Germinal center (tissue), 1 donor: ENCODE data around the gene RSPRY1.

Experiments used
- DNase-seq: peaks from one replicate; pipeline ENCODE4 v3.0.0; 2012; ENCODE audit warnings: mixed read lengths, low spot score

RSPRY1 gene

DNA sequence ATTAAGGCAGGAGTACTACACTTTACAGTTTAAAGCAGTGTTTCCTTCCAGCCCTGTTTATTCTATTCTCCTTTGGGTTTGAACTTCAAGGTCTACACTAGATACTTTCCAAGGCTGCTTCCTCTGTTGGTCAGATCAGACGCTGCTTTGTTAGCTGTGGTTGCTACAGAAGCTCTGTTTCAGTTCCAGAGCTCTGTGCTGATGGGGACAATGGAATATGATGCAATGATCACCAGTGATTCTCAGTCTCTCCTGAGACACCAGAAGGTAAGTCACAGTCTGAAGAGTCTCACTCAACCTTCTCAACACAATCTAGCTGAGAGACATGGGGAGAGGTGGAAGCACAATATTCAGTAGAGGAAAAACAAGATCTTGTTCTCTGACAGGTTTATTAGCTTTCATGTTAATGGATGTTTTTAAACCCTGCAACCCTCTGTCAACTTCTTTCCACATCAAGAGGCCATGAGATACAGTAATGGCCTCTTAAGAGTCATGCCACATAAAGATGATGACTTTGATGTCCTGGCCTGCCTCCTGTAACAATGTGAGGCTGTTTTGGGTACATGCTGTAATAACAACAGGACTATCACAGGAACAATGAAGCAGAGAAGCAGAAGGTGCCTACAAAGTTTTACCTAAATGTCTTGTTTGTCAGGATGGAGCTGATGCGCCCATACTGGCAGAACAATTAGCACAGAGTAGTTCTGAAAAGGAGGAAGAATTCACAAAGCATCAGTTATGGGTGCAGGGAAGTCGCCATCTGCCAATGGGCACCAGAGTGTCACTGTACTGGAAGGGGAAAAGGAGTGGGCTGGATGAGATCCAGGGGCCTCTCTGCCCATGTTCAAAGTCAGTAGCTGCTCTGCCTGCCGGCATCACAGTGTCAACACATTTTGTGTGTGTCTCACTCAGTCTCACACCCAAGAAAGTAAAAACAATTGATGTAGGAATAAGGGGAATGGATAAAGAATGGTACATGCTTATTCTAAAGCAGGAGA, 33.7 kb upstream of the RSPRY1 start:
- no peak for DNase-seq

DNA sequence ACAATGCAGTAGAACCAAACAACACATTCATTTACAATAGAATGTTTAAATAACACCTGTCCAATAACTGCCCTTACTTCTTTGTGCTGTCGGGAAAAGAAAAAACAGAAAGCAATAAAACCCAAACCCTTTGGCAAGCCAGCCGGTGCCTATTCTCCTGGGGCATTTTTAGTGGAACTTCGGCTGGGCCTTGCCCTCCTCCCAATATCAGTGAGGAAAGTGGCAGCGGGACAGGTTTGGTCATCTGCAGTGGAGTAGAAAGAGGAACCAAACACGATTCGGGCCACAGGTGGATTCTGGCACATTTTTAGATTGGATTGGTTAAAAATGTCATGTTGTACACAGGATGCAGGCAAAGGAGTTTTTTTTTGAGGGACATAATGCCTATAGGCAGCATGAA, 32.3 kb upstream of the RSPRY1 start:
- no peak for DNase-seq

DNA sequence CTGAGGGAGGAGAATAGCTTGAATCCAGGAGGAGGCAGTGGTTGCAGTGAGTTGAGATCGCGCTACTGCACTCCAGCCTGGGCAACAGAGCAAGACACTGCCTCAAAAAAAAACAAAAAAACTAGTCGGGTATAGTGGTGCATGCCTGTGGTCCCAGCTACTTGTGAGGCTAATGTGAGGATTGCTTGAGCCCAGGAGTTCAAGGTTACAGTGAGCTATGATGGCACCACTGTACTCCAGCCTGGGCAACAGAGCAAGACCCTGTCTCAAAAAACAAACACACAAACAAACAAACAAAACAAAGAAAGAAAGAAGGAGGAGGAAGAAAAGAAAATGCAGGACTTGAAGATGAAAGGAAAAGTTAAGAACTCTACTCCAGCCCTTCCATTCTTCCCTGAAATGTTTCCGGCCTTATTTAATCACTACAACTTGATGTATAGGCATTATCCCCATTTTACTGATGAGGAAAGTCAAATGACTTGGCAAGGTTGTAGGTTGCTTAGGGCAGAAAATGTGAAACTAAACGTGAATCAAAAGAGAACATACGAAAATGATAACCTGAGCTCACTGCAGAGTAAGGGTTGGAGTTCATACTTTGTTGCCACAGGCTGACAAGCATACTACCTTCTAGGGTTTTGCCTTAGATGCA, 30.3 kb upstream of the RSPRY1 start:
- no peak for DNase-seq

DNA sequence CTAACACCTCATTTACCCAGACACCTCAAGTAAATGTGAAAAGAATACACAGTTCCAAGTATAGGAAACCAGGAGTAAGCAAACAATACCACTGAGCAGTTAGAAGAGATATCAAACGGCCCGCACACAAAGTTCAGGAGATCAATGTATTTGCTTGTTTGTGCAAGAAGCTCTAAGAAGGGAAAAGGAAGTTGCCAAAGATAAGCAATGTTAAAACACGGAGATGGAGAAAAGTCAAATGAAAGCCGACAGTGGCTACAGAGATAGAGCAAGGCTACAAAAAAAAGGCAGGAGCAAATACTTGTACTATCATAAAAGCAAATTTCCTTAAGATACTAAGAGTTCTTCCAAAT, 29.8 kb upstream of the RSPRY1 start:
- no peak for DNase-seq

DNA sequence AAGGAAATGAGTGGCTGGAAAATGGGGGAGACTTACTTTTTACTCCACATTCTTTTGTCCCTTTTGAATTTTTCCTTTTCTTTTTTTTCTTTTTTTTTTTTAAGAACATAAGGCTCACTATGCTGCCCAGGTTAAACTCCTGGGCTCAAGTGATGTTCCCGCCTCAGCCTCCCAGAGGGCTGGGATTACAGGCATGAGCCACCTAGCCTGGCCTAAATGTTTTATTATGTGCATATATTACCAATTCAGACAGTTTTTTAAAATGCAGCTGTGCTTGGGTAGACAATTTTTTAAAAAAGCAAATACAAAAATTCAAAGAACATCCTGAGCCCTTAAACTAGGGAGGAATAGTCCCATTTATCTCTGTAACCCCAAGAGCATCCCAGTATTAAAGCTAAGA, 28.6 kb upstream of the RSPRY1 start:
- no peak for DNase-seq

DNA sequence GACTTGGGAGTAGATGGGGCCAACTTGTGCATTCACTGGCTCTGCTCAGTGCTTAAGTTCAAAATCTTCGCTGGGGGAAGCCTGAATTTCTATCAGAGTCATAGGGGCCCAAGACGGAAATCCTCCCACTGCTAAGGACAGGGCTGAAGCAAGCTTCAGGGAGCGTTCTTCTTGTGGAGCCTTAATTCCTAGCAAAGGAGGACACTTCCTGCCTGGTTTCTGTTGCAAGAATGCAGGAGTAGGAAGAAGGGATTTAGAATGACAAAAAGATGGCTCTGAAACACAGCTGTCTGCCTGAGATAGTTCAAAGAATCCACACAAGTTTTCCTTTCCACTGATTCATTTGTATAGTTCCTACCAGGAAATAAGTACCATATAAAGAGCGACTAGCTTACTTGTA, 26.7 kb upstream of the RSPRY1 start:
- DNase-seq, result no peak

DNA sequence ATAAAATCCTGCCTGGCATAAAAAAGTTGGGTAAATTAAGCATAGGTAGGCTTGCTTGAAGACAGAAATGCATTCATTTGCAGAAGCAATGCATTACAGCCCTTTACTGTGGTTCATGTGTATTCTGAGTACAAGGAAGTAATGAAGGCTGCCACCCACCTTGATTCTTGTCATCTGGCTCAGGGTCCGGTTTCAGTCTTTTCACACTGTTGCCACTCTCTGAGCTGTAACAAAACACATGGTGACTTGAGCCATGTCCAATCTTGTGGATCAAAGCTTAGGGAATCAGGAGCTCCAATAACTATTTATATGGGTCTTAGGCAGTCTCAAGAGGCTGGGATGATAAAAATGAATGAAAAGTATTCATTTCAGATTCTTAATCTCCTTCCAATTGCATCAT, 22.3 kb upstream of the RSPRY1 start:
- no peak for DNase-seq

DNA sequence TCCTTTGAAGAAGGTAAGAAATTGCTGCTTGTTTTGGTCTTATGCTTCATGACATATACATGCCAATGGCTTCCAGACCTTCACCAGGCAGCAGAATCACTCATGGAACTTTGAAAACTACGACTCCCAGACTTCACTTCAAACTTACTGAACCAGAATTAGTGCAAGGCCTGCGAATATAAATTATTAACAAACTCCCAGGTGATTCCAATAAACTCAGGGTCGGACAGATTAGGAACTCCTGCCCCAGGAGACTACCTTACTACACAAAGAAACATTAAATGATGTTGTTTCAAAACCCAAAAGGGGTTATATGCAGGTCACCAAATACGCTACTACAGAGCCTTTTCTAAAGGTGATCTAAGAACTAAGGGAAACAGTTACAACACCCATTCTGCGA, 20.6 kb upstream of the RSPRY1 start:
- DNase-seq, result no peak

DNA sequence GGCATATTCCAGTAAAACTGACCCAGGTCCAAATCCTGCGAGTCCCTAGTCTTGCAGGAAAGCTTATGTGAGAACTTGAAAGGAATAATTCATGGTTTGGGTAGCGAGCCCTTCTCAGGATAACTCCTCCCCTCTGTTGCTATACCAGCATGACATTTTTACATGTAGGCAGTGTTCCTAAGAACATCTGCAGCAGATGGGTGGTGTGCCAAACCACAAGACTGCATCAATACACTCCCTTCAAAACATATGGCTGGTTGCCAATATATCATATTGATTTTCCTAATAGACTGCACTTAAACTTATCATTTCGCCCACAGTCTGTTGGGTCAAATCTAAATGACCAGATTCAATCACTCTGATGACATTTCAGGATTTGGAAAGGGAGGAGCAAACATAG, 20.2 kb upstream of the RSPRY1 start:
- DNase-seq, result no peak

DNA sequence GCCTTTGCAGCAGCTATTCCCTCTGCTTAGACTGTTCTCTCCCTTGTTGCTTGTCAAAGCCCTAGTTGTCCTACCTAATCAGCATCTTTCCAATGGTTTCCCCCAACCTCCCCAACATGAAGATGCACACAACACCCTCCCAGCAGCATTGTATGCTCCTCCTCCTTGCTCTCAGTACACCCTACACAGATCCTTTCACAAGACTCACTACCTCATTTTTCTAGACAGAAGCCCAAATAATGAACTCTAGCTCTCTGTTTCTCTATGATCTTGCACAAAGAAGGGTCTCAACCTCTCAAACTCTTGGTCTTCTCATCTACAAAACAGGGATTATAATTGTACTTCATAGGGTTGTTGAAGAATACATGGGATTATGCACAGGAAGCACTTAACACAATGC, 19.7 kb upstream of the RSPRY1 start:
- no peak for DNase-seq

DNA sequence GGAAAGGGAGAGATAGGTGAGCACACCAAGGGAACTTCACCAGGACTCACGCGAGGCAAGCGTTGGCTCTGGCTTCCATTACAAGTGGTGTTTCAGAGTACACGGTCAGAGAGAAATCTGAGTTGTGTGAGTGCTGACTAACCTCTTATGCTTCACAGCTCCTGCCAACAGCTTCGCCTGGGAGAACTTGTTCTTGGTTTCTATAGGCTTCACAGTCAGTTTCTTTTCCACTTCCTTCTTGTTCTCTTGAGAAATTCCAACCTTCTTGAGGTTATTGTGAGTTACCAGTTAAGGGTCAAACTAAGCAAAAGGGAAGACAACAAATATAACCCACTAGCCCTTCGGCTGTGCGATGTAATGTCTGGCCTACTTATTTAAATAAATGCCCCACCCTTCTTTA, 19.2 kb upstream of the RSPRY1 start:
- no peak for DNase-seq

DNA sequence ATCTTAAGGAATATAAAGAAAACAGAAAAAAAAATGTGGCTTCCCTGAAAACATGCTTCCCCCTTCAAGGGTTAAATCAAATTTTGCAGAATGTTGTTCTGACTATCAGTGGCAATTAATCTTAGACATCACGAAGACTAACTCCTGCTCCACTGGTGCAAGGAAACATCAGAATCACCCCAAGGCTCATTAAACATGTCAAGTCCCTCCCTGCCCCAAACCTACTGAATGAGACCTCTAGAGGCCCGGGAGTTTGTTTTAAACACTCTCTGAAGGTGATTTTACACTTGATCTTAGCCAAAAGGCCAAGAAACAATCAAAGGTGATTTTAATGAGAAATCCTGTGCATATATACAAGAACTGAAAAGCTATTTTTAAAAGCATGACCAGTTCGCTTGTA, 18.6 kb upstream of the RSPRY1 start:
- no peak for DNase-seq

DNA sequence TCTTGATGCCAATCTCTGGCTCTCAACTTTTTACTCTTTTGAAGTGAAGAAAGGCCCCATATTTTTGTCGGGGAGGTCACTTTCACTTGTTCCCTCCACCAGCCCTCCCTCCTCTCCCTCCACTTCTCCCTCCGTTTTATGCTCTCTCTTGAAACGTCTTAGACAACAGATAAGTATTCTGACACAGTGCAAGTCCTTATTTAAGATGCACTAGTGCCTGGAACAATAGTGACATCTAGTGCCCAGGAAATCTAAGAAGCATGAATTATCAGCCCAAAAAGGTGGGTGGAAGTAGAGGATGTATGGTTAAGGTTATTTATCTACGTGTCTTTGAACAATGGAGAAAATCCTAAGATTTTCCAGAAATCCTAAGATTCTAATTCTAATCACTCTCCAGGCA, 18.2 kb upstream of the RSPRY1 start:
- peak; percentile 48 for DNase-seq

DNA sequence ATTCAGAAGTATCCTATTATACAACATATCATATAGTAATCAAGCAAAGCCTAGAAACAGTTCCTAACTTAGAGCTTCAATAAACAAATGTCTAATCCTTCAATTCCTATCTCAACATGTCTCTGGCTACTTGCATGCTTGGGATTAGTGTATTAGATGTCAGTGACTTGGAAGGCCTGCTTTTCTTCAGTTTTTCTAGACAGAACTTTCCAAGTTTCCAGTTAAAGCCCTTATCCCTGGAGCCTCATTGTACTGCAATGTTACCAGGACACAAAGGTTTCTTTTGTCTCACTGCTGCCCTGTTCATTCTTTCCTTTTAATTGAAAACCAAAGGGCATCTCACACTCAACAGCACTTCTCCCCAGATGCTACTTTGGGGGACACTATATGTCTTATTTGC, 16.8 kb upstream of the RSPRY1 start:
- DNase-seq, result no peak

DNA sequence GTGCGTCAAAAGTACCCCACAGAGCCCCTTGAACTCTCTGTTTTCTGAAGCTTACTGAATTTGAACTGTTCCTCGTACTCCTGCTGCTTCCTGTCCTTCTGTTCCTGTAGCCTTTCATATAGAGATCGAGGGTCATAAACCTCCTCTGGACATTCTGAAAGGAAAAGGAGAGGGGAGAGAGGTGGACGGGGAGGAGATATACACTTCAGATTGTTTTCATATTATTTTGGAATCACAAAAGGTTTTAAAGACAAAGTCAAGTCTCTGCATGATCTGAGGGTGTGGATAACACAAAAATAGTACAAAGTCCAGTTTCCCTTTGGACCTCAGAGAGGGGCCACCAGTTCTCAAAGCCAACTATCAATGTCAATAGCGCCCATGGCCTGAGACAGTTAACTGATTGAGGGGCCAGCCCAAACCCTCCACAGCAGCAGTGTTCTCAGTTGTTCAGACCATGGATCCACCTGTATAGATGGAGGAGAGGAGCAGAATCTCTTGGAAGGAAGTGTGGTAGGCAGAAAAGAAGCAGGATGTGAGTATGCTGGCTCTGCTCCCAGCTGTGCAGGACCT, 13.3 kb upstream of the RSPRY1 start:
- no peak for DNase-seq

DNA sequence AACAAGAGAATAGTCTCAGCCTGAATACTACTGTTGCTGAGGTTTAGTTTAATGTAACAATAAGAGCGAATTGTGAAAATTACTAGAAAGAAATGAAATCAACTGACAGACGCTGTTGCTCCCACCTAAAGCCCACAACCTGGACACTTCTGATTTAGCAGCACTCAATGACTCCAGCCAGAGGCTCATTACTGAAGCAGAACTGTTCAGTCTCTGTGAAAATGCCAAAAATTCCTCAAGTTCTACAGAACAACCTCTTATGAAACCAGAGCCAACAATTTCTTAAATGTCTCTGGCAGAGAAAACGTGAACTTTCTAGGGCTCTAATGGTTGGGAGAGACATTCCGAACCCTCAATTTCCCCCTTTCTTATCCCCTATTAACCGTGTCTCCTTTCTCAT, 10.2 kb upstream of the RSPRY1 start:
- DNase-seq, result no peak

DNA sequence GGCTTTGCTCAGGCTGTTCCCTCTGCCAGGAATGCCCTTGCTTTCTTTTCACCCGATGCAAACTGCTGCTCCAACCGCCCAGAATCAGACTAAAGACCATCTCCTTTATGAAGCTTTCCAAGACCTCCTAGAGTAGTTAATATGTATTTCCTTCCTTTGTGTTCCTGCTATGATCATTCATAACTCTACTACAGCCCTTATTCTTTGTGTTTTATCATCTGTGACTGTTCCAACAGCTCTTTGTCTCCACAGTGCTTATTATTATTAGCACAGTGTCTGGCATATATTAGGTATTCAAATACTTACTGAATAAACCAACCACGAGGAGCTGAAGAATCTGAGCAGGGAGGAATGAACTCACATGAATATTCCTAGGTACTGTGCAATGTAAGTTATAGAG, 7.9 kb upstream of the RSPRY1 start:
- no peak for DNase-seq

DNA sequence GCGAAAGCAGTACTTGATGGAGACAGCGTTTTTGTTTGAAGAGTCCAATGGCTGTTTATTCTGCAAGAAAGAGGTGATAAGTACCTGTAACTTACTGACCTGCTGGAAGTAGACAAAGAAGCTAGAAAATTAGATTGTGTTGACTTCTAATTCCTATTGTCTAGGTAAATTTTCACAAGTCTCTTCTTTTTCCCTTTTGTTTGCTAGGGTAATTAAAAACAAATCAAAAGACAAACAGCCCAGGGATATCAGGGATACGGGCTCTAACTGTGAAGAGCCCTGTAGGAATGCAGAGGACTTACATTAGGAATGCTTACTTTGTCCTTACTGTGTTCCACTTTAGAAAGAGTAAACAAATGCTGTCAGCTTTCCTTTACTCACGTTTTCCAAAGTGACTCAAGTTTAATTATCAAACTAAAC, 7.3 kb upstream of the RSPRY1 start:
- DNase-seq, result no peak

DNA sequence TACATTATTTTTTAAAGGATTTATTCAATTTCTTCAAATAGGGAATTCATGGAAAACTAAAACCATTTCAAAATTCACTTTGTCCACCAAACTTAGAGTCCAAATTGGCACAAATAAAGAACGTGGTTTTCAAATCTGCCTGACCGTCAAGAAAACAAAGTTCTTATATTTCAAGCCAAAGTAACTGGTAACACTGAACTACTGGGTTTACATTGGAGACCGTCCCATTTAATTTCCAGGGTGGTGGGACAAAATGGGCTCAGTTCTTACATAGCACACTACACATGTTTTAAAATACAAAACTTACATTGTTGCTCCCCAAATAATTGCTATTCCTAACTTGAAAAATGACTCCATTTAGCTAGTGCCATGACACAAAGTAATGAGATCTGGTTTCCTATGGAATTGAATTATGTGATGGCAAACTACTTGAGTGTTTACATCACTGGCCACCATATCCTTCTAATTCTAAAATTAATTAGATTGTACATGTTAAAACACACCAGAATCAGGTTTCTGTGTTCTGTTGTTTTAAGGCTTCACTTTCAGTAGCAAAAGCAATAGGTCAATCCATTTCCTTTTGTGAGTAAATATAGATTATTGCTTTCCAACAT, 6.8 kb upstream of the RSPRY1 start:
- DNase-seq, result no peak

DNA sequence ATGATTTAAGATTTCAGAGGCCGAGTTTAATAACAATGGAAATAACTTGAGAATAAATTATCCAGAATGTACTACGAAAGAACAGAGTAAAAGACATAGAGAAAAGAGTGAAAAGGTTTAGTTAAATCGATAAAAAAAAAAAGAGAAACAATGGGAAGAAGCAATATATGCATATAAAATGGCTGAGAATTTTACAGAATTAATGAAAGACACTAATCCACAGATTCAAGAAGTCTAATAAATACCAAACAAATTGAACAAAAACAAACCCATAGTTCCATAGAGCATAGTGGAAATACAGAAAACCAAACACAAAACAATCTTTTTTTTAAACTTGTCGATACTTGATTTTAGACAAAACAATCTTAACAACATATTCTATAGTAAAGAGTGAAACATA, 2.0 kb upstream of the RSPRY1 start:
- no peak for DNase-seq

DNA sequence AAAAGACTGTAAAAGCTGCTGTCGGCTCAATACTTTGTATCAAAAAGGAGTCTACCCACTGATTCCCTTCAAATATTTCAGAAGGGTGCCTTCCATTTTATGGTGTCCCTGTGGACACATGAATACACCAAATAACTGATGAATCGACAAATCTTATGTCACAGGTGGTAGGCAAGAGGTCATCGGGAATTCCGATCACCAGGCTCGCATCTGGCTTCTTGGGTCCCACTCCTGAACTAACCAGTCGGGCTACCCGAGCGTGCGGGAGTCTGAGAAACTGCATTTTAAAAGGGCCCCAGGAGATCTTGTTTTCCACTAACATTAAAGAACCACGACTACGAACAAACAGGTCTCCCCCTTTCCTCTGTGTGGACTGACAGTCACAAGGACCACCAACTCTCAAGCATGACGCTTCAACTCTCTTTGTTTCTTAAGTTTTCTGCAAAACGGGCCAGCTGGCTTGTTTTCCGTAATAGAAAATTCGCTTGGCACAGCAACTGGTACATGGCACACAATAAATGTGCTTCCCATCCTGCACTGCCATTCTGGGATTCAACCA, 1.2 kb upstream of the RSPRY1 start:
- DNase-seq, result no peak

DNA sequence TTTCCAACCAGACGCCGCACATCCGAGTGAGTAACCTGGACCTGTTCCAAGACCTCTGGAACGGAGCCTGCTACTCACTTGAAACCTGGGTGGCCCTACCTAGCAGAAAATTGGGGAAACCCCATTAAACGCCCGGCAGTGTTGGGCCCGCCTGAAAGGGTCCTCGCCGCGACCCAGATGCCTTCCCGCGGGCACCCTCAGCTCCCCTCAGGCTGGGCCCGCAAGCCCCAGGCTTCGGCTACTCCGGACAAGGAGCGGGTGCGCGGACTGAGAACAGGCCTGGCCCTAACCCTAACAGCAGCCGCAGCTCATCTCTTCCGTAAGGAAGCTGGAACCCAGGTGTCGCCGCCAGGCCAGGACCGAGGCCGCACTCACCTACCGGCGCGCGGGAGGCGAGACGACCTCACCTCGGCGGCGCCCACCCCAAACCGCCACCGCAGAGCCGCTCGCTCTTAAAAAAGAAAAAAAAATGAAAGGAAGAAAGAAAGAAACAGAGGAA, 634 bp upstream of the RSPRY1 start:
- peak; percentile 65 for DNase-seq
